T1000 (cell line): ENCODE results near the gene CENPC.
A peak's percentile ranks its signal among the peaks of the same experiment; 100 is the strongest.
"Not testable (repeated sequence)": the region's sequence is repeated elsewhere in the genome, so short reads cannot be mapped to it uniquely, and the experiment has no call there.

ENCODE experiments used
- DNase-seq: peaks from one replicate; lab custom pipeline; 2025; ENCODE audit warnings: mixed read lengths; lab: John Stamatoyannopoulos, UW

The CENPC gene

DNA sequence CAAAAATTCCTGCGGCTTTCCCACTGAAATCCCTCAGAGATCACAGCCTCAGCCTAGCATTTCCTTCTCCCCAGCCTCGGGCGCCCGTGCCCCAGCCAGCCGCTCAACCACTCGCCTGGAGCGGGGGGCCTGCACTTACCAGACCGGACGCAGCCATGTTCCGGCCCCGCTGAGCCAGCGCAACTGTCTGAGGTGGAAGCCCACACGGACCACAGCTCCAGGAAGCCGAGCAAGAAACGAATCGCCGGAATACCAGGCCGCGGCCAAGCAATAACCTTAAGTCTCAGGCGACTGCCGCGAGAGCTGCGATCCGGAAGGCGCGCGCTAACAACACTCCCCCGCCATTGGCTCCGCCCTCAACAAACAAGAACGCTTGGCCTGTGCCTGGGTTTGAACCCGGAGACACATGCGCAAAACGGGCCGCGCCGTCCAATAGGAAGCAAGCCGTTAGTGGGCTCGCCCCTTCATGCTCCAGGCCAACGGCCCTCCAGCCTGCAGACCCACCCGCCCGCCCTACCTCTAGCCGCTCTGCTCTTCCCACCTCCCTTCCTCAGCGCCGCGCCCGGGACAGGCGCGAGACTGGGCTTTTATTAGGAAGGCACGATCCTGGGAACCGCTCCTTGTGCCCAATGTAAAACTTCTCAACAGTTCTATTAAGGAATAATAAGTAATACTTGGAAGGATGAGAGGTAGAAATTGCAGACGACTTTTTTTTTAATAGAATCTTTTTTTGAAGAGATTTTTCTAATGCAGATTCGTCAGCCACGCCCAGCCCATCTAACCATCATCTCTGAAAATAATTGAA is at the start of gene CENPC:
TSS of gene CENPC (minus strand) at position 305 of the 805 bp plus-strand sequence. CDS start at position 157, 148 bp downstream.
- peak; percentile 92 for DNase-seq

DNA sequence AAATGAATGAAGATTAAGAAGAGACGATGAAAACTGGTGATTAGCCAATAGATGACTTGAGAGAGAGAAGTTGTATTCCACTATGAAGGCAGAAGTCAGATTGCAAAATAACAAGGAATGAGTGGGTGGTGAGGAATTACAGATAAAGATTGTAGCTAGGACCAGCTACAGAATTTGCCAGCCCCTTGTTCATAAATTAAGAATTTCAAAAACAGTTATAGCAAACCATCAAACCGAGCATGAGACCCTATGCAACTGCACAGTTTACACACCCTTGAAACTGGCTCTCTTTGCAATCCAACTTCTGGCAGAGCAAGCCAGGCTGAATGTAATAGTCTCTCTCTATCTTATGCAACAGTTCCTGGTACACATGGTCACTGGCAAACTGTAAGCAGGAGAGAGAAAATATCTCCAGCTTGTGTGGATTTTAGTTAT is 48.5 kb upstream of the CENPC start:
- DNase-seq = no peak

- DNase-seq = no peak
These were observed 41.9 kb upstream of the CENPC start for GRCh38 chr4:67587156-67587555.

- no peak for DNase-seq
These were observed 39.2 kb upstream of the CENPC start for GRCh38 chr4:67584496-67584895.

DNA sequence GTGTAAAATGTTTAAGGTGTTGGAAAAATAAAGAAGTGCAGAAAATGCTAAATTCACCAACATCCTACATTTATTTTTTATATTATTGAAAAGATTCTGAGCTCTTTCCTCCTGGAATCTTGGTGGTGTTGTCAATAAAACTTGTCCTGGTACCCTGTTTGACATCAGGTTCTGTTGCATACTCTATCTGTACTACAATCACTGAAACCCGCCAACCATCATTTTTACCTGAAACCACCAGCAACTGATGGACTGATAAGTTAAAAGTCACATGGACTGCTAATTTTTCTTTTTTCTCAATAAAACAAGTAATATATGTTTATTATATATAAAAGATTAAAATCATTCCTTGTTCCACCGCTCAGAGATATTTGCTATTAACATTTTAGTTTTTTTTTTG is 36.6 kb upstream of the CENPC start:
- DNase-seq = no peak

GRCh38 chr4:67581208-67581857 is 36.0 kb upstream of the CENPC start:
- no peak for DNase-seq

- DNase-seq = no peak
These were observed 35.3 kb upstream of the CENPC start for GRCh38 chr4:67580577-67580976.

DNA sequence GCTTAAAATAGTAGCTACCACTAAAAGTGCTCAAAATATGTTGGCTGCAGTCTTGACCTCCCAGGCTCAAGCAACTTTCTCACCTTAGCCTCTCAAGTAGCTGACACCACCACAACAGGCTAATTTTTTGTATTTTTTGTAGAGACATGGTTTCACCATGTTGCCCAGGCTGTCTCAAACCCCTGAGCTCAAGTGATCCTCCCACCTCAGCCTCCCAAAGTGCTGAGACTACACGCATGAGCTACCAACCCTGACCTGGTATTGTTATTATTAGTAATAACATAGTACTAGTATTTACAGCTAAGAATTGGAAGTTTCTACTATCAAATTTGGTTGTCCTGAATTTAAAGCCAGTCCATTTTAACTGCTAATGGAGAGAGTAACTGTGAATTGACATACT is 31.2 kb upstream of the CENPC start:
- no peak for DNase-seq

GRCh38 chr4:67576059-67576466 is 30.8 kb upstream of the CENPC start:
- DNase-seq = no peak

DNA sequence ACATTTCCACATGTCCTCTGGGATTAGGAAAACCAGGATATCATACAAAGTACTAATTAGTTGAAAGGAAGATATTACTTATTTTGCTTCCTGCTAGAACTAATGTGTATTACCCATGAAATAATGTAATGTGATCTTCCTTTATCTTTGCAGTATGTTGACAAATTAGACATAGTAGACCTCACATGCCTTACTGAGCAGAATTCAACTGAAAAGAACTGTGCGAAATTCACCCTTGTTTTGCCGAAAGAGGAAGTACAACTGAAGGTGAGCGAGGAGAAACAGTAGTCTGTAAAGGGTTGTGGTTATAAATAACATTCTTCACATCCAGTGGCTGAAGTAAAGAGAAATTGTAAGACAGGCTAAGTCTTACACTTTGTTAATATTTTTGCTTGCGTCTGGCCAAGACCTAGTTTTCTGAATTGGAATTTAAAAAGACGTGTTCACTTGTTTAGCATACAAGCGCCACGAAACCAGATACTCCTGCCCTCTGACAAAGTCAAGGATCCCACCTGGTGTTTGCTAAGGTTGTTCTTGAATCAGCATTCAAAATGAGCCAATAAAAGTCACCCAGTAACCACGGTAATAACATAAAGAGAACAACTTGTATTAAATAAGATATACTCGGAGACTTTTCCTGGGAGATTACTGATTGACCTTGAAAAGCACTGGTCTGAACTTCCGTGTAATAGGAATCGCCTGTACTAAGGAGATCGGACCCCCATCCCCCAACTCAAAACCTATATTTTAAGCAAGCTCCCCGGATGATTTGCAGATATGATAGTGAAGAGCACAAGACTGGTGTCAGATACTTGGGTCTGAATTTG is 30.1 kb upstream of the CENPC start:
- DNase-seq = no peak

DNA sequence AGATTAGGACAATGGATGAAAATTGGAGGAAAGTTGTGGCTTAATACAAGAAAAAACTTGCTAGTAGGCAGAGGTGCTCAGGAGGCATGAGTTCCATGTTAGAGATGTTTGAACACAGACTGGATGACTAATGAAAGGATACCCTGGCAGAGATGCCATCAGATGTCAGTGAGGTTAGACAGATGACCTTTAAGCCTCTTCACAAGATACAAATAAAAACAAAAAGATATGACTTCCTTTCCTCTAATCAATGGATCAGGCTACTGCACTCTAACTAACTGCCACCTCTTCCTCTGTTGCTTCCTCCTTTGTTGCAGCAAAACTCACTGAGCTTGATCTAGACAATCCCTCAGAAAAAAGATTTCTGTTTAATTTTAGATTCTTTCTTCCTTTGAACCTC is 27.9 kb upstream of the CENPC start:
- no peak for DNase-seq

- DNase-seq = no peak
These were observed 26.7 kb upstream of the CENPC start for GRCh38 chr4:67571975-67572374.

DNA sequence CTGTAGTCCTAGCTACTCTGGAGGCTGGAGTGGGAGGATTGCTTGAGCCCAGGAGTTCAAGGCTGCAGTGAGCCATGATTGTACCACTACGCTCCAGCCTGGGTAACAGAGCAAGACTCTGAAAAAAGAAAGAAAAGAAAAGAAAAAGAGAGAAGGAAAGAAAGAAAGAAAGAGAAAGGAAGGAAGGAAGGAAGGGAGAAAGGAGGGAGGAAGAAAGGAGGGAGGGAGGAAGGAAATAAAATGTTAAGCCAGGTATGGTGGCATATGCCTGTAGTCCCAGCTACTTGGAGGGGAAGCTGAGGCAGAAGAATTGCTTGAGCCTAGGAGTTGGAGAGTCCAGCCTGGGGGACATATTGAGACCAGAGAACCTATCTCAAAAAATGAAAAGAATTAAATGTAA is 25.2 kb upstream of the CENPC start:
- DNase-seq = no peak

- DNase-seq = no peak
These were observed 23.5 kb upstream of the CENPC start for GRCh38 chr4:67568820-67569219.

- no peak for DNase-seq
These were observed 21.0 kb upstream of the CENPC start for GRCh38 chr4:67566335-67566734.

DNA sequence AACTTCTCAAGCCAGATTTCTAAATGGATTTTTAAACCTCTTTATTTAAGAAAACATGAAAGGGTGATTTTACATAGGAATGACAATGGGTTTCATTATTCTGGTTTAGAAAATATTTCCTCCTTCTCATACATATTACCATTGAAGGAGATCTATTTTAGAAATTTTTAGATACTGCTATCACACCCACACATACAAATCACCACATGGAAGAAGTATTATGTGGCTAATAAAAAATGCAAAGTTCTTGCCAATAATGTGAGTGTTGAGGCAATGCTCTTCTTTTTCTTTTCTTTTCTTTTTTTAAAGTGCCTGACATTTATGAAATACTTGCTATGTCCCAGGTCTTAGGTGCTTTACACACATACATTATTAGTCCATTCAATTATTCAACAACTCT is 20.0 kb upstream of the CENPC start:
- DNase-seq = no peak

DNA sequence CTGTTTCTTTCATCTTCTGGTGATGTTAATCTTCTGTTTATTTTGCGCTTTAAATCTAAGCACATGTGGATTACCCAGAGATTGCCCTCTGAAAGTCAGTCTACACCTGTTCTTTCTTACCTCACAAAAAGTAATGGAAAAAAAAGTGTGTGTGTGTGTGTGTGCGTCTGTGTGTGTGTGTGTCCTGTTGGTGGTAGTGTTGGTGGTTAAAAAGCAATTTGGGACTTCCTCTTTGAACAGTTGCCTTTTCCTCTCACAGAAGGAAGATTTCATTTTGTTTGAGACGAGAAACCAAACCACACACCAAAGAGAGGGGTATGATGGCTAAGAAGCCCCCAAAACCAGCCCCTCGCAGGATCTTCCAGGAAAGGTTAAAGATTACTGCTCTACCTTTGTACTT is 13.2 kb upstream of the CENPC start, which contains the start of gene STAP1:
TSS of gene STAP1 (plus strand) at position 235 of the 400 bp plus-strand sequence. CDS start at position 318, 83 bp downstream.
- no peak for DNase-seq

- DNase-seq = no peak
These were observed 11.1 kb upstream of the CENPC start for GRCh38 chr4:67556436-67556835.

GRCh38 chr4:67555447-67555846 is 10.1 kb upstream of the CENPC start:
- no peak for DNase-seq

DNA sequence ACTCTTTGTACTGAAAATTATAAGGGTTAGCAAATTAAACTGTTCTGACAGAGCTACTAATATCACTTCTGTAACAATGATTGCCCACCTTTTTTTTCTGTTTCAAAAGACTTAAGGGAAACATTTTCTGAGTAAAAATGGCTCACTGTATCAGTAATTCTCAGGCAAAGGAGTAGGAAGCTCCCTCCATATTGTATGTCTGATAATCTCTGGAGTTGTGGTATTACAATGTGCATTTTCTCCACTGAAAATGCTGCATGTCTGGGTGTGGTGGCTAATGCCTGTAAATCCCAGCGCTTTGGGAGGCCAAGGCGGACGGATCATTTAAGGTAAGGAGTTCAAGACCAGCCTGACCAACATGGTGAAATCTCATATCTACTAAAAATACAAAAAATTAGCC is 8.8 kb upstream of the CENPC start:
- DNase-seq = no peak

DNA sequence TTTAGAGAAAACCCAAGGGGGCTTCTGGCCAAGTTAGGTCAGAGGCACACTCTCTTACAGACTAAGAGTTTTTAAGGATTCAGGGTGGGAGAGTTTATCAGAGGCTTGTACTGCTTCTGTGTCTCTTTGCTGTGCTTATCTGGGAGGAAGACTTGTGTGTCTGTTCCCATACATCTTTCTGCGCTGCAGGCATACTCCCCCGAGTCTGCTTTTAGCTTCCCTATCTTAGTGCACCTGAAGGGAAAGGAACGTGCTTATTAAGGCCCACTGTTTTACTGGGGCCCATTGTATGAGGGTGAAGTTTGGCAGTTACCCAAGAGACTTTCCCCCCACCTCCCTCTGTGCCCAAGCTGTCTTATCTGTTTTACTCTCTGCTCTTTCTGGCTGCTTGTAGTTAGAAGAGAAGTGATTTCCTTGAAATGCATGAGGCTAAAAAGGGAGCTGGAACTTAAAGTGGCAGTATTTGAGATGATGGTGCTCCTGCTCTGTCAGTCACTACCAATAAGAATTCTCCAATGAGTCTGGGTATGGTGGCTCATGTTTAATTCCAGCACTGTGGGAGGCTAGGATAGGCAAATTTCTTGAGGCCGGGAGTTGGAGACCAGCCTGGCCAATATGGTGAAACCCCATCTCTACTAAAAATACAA is 7.0 kb upstream of the CENPC start:
- not testable (repeated sequence) for DNase-seq

DNA sequence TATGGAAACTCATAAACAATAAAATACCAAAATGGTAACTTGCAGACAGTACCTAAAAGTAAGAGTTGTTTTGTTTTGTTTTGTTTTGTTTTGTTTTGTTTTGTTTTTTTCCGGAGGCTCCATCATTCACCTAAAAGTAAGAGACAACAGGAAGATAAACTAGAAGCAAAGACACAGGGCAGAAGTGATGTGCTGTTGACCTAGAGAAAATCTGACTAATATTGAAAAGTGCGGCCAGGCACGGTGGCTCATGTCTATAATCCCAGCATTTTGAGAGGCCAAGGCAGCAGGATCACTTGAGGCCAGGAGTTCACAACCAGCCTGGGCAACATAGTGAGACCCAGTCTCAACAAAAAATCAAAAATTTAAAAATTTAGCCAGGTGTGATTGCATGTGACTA is 5.6 kb upstream of the CENPC start:
- DNase-seq = no peak
